Endothelial cell of umbilical vein (primary cell): ENCODE results near the gene ATXN7L2. TPM values are rescaled to one million over a fixed set of nuclear protein-coding genes. Genes with fewer than 3 reads are reported as not detected.

ENCODE experiments used
- BruUV-seq: library from RNA; stranded (reverse); fragments of 400-500 nt; replicated peaks from 2 replicates; lab custom pipeline; 2021; lab: Mats Ljungman, UMichigan
- CTCF ChIA-PET: fragments of 300-600, 350-600 bp; sonication (Branson Sonifier 250); formaldehyde crosslinking; loops from one replicate; lab custom pipeline; 2021; ENCODE audit warnings: antibody characterized with exemption, inconsistent platforms; lab: Charles Lee
- POLR2A ChIA-PET: fragments of 300-600, 350-600 bp; sonication (Branson Sonifier 250); formaldehyde crosslinking; loops from one replicate; lab custom pipeline; 2021; ENCODE audit warnings: antibody characterized with exemption, inconsistent platforms; lab: Charles Lee
- DNase-seq: peaks from one replicate; pipeline ENCODE4 v3.0.0-alpha.2; 2011; ENCODE audit warnings: low read depth, low spot score
- FAIRE-seq: peaks from 2 replicates; lab custom pipeline; 2011; peaks lifted over from hg19 to GRCh38; lab: Jason Lieb, UNC
- H2AFZ ChIP-seq: 2 replicates; pipeline ENCODE4 v1.6.0; 2012; ENCODE audit warnings: low read depth, low read length, control low read depth, inconsistent platforms
- H3K27ac ChIP-seq: 2 replicates; pipeline ENCODE4 v1.5.1; 2011; ENCODE audit warnings: low read depth, mild to moderate bottlenecking, control low read depth, low read length, moderate library complexity; ENCODE audit not compliant: insufficient read depth
- H3K27me3 ChIP-seq, 2 experiments: 2 replicates each; pipeline versions ENCODE4 v1.6.0 to v1.6.1; 2011; ENCODE audit warnings: low read length in 2 of 2, mixed read lengths in 1 of 2; ENCODE audit not compliant: control insufficient read depth in 2 of 2, insufficient read depth in 2 of 2
- H3K36me3 ChIP-seq, 2 experiments: 2 replicates in 1 of 2; 3 replicates in 1 of 2; pipeline ENCODE4 v1.5.1; 2011; ENCODE audit warnings: low read length in 2 of 2, mild to moderate bottlenecking in 1 of 2, moderate library complexity in 1 of 2; ENCODE audit not compliant: control insufficient read depth in 2 of 2, insufficient read depth in 2 of 2; ENCODE audit errors: extremely low read depth in 1 of 2
- H3K4me1 ChIP-seq: 3 replicates; pipeline ENCODE4 v1.5.1; 2011; ENCODE audit warnings: mild to moderate bottlenecking, low read length; ENCODE audit not compliant: control insufficient read depth, insufficient read depth; ENCODE audit errors: extremely low read depth
- H3K4me2 ChIP-seq: 2 replicates; pipeline ENCODE4 v1.6.1; 2011; ENCODE audit warnings: low read length, control low read depth, mixed read lengths; ENCODE audit not compliant: insufficient read depth
- H3K4me3 ChIP-seq, 3 experiments: fragments of 200-600 bp in 1 of 3; sonication (generic), shearing (Covaris generic) in 1 of 3; replicated peaks in 1 of 3; 2 replicates each; pipeline ENCODE4 v1.5.1; 2011 to 2016; ENCODE audit warnings: control low read depth in 3 of 3, low read length in 3 of 3, mild to moderate bottlenecking in 2 of 3, inconsistent platforms in 1 of 3, low read depth in 1 of 3, moderate library complexity in 1 of 3; ENCODE audit not compliant: insufficient read depth in 1 of 3
- H3K79me2 ChIP-seq: 2 replicates; pipeline ENCODE4 v1.6.0; 2012; ENCODE audit warnings: low read length, inconsistent platforms; ENCODE audit not compliant: control insufficient read depth, insufficient read depth
- H3K9ac ChIP-seq: replicated peaks from 2 replicates; pipeline ENCODE3; 2011; ENCODE audit warnings: low read length, control low read depth; ENCODE audit not compliant: insufficient read depth; ENCODE audit errors: extremely low read depth
- H3K9me1 ChIP-seq: replicated peaks from 3 replicates; pipeline ENCODE4 v1.6.0; 2011; ENCODE audit warnings: mild to moderate bottlenecking, low read length; ENCODE audit not compliant: control insufficient read depth, insufficient read depth; ENCODE audit errors: extremely low read depth
- H3K9me3 ChIP-seq: replicated peaks from 2 replicates; pipeline ENCODE4 v1.5.1; 2012; ENCODE audit warnings: low read length, inconsistent platforms; ENCODE audit not compliant: control insufficient read depth, insufficient read depth
- H4K20me1 ChIP-seq: replicated peaks from 2 replicates; pipeline ENCODE3; 2011; ENCODE audit warnings: mild to moderate bottlenecking, low read length; ENCODE audit not compliant: control insufficient read depth, insufficient read depth; ENCODE audit errors: extremely low read depth
- EZH2 ChIP-seq: IDR thresholded peaks from 2 replicates; pipeline ENCODE4 v1.6.1; 2012; ENCODE audit warnings: borderline replicate concordance, low read depth, mild to moderate bottlenecking, moderate library complexity, low read length, inconsistent platforms; ENCODE audit not compliant: severe bottlenecking
- FOS ChIP-seq: IDR thresholded peaks from 2 replicates; pipeline ENCODE4 v1.6.1; 2011; ENCODE audit warnings: mild to moderate bottlenecking, low read length, moderate library complexity, borderline replicate concordance; ENCODE audit not compliant: insufficient read depth
- JUN ChIP-seq: IDR thresholded peaks from 2 replicates; pipeline ENCODE4 v1.6.1; 2011; ENCODE audit warnings: borderline replicate concordance, low read depth; ENCODE audit not compliant: insufficient read length, insufficient read depth
- MYC ChIP-seq: IDR thresholded peaks from one replicate; pipeline ENCODE4 v1.6.1; 2011; ENCODE audit warnings: mild to moderate bottlenecking, low read depth, low read length
- POLR2AphosphoS5 ChIP-seq: IDR thresholded peaks from 2 replicates; pipeline ENCODE4 v1.6.1; 2012; ENCODE audit warnings: low read depth, mild to moderate bottlenecking, control low read depth, low read length, moderate library complexity; ENCODE audit not compliant: insufficient read depth
- dilution Hi-C: fragments of 300-500 bp; cut with MboI; formaldehyde crosslinking; loops from one replicate; pipeline ENCODE4 v1.15.0; 2019; ENCODE audit warnings: low sequenced_read_pairs; ENCODE audit not compliant: extremely low pct_ligation_motif_present
- intact Hi-C: fragments of 100-400 bp; cut with micrococcal nuclease; formaldehyde crosslinking; loops from one replicate; pipeline ENCODE4 v1.10.0; 2022
- polyA plus RNA-seq, 4 experiments: library from polyadenylated mRNA; depleted of rRNA in 3 of 4; stranded (reverse) in 3 of 4; unstranded in 1 of 4; fragments of >200 nt; gene quantifications; 2 replicates each; pipeline versions ENCODE4 v1.2.1 to v1.2.3, GENCODE V29; 2011 to 2012; ENCODE audit warnings: missing spikeins in 1 of 4
- total RNA-seq: library from RNA; stranded (reverse); gene quantifications from 2 replicates; pipeline ENCODE4 v1.2.3, GENCODE V29; 2021

Gene ATXN7L2
- total and polyA plus RNA-seq, 2 donors (not counting 3 experiments of a cell fraction or from before 2014, with no cell fraction given), result 4.4 to 4.9 TPM

DNA sequence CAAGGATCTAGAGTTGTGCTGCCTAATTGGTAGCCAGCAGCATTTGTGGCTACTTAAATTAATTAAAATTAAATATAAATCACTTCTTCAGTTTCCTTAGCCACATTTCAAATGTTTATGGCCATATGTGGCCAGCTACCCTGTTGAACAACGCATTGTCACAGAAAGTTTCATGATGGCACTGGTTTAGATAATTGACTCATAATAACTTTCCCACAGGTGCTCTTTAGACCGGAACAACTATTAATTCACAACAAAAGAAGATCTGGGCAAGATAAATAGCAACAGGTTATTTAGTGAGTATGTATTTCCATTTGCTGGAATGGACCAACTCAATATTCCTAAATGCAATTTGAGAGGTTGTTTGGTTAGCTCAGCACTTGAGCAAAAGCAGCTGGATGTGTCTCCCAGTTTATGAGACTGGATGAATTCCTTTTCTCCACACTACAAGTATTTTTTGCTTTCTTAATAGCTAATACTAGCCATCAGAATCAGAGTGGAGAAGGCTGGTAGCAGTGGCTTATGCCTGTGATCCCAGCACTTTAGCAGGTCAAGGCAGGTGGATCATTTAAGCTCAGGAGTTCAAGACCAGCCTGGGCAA, 29.5 kb downstream of the ATXN7L2 start:
- Histone ChIP-seq H3K9me3 (no peaks in the 10 kb centered on the region), H3K79me2 (no peaks in the 10 kb centered on the region), H3K27ac (no peak overlapping the region), H2AFZ (no peak overlapping the region), H3K9ac (no peak overlapping the region), H3K9me1 (no peaks in the 10 kb centered on the region), H4K20me1 (no peaks in the 10 kb centered on the region), H3K27me3 (peaks cover 10 to 20% of the 10 kb centered on the region in 2 experiments), H3K4me1 (peaks cover 6% of the 10 kb centered on the region), H3K4me3 (no peak overlapping the region), H3K4me2 (no peak overlapping the region), H3K36me3 (no peaks in the 10 kb centered on the region)
- no peak for DNase-seq
- POLR2A ChIA-PET, result no interaction called here
- dilution Hi-C loops (no loop called here), intact Hi-C loops (no loop called here)
- no TSS peak for BruUV-seq
- TF ChIP-seq JUN (no peak), EZH2 (no peak), POLR2AphosphoS5 (no peak)
- no peak for FAIRE-seq
- CTCF ChIA-PET, result interaction anchor here (0.7 to 2.8 kb wide), 6 partner anchors 9 to 19 kb away, joined by 3 to 16 read pairs (median 4); no protein-coding TSS in a partner anchor

DNA sequence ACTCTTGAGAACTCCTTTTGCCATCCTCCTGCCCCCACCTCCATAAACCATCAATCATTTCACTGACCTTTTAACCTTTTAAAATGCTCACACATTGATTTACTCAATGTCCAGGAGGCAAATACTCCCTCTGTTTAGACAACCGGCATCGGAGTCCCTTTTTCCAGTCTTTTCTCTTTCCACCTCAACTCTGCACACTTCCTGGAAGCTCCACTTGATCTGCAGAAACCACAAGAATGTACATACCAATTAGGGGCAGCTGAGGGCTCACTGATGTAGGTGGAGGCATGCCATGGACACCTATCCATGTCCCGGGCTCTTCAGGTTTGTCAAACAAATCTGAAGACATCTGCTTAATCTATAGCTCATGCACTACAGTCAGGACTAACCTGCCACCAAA, 31.1 kb downstream of the ATXN7L2 start:
- no peaks in the 10 kb centered on the region for H3K36me3 ChIP-seq
- peaks cover 5% of the 10 kb centered on the region for H3K4me1 ChIP-seq
- TF ChIP-seq MYC (no peak), FOS (no peak)
- DNase-seq, result no peak
- H3K4me3 ChIP-seq, result no peak overlapping the region
- no peak overlapping the region for H3K4me2 ChIP-seq
- dilution Hi-C loops (no loop called here), intact Hi-C loops (no loop called here)
- no peak overlapping the region for H3K27ac ChIP-seq
- no peaks in the 10 kb centered on the region for H3K79me2 ChIP-seq
- ChIA-PET POLR2A (no interaction called here), CTCF (interaction anchor here (1.2 to 3.2 kb wide), 7 partner anchors 11 to 22 kb away, joined by 4 to 18 read pairs (median 7); partner anchors contain the start of gene CYB561D1)
- FAIRE-seq, result no peak
- no peaks in the 10 kb centered on the region for H3K9me3 ChIP-seq
- no peak overlapping the region for H2AFZ ChIP-seq
- no peaks in the 10 kb centered on the region for H3K9me1 ChIP-seq
- H4K20me1 ChIP-seq, result no peaks in the 10 kb centered on the region
- H3K9ac ChIP-seq, result no peak overlapping the region
- BruUV-seq, result no TSS peak
- peaks cover 10 to 20% of the 10 kb centered on the region in 2 experiments for H3K27me3 ChIP-seq
